Measurements from ENCODE around the gene RETREG3.
"Not testable (repeated sequence)": the region's sequence is repeated elsewhere in the genome, so short reads cannot be mapped to it uniquely, and the experiment has no call there.

DNA sequence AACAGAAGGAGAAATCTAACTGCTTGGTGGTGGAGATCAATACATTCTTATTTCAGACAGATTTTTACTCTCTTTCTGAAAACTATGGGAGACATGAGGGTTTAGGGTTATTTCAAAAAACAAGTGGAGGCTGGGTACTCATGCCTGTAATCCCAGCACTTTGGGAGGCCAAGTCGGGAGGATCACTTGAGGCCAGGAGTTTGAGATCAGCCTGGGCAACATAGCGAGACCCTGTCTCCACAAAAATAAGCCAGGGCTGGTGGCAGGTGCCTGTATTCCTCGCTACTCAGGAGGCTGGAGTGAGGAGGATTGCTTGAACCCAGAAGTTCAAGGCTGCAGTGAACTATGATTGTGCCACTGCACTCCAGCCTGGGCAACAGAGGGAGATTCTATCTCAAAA is 12.8 kb upstream of the RETREG3 start:
- TF ChIP-seq, protein P1, sequence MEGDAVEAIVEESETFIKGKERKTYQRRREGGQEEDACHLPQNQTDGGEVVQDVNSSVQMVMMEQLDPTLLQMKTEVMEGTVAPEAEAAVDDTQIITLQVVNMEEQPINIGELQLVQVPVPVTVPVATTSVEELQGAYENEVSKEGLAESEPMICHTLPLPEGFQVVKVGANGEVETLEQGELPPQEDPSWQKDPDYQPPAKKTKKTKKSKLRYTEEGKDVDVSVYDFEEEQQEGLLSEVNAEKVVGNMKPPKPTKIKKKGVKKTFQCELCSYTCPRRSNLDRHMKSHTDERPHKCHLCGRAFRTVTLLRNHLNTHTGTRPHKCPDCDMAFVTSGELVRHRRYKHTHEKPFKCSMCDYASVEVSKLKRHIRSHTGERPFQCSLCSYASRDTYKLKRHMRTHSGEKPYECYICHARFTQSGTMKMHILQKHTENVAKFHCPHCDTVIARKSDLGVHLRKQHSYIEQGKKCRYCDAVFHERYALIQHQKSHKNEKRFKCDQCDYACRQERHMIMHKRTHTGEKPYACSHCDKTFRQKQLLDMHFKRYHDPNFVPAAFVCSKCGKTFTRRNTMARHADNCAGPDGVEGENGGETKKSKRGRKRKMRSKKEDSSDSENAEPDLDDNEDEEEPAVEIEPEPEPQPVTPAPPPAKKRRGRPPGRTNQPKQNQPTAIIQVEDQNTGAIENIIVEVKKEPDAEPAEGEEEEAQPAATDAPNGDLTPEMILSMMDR (IDR thresholded peaks at IDR 0.05 in 8 of 11, conservative IDR thresholded peaks at IDR 0.05 in 3 of 11): not testable (repeated sequence)
- TF ChIP-seq POLR2A, POLR2AphosphoS5 (IDR thresholded peaks at IDR 0.05): not testable (repeated sequence)
